Dedifferentiated amniotic fluid mesenchymal stem cell (primary cell): Measurements from ENCODE around the gene LPAR5.
"Not testable (repeated sequence)": the region's sequence is repeated elsewhere in the genome, so short reads cannot be mapped to it uniquely, and the experiment has no call there.

ENCODE experiments used
- DNase-seq: peaks from one replicate; pipeline ENCODE4 v3.0.0-alpha.2; 2016; ENCODE audit errors: extremely low spot score

The LPAR5 gene

DNA sequence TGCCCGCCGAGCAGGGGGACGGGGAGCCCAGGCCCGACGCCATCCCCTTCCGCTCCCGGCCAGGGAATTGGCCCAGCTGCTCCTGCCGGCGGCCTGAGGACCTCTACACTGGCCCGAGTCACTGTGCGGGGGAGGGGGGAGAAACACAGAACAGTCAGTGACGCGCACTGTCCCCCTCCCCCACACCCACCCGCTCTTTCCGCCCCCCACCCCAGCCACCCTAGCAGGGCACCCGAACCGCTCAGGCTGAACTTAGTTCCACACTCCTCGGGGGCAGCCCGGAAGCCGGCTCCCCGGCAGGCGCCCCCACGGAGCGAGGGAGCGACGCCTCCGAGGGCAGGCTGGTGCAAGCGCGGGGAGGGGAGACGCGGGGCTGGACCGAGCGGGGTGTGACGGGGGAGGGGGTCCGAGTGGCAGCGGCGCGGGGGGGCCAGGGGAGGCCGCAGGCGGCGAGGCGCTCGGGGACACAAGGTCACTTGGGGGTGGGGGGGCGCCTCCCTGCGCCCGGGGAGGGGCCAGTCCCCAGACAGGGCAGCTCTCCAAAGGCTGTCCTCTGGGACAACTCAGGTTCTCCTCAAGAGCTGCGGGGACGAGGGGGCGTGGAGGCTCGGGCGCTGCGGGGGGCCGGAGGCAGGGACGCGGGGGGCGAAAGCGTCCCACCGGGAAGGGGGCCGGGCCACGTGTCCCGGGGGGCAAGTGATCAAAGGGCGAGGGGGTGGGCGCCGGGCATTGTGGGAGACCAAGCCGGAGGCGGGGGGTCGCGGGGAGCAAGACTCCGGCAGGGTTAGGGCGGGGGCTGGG lies 29.2 kb downstream of the LPAR5 start:
- DNase-seq, result no peak

DNA sequence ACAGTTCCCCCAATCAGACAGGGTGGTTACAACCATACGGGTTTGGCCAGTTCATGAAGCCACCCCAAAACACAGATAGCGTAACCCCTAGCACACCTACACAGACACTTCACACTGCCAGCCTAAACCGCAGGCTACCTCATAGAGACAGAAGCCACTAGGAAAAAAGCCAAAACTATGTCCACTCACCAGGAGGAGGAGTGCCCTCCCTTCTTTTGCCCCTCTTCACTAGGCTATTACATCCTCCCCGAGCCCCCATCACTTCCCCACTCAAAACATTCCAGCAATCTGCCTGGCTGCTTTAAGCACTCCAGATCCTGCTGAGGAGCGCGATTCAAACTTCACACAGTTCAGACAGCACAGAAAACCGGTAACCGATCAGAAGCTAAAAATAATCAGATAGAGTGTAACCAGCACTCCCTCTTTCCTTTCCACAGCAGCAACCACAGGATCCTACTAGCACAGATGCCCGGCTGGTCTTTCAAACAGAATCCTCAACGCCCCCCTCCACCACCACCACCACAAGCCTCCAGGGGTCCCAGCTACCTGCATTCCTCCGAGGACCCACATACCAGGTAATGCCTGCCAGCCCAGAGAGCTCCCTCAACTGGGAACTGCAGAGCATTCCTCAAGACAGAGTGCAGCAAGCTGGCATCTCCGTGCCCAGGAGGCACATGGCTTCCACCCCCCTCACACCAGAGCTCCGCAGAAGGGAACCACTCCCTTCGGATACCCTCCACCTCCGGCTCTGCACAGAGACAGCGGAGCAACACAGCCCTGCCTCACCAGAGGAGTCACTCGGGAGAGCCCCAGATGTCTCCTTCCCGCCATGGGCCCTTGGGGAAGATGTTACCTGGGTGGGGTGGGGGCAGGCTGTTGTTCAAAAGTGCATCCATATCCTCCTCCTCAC lies 30.1 kb downstream of the LPAR5 start:
- no peak for DNase-seq

DNA sequence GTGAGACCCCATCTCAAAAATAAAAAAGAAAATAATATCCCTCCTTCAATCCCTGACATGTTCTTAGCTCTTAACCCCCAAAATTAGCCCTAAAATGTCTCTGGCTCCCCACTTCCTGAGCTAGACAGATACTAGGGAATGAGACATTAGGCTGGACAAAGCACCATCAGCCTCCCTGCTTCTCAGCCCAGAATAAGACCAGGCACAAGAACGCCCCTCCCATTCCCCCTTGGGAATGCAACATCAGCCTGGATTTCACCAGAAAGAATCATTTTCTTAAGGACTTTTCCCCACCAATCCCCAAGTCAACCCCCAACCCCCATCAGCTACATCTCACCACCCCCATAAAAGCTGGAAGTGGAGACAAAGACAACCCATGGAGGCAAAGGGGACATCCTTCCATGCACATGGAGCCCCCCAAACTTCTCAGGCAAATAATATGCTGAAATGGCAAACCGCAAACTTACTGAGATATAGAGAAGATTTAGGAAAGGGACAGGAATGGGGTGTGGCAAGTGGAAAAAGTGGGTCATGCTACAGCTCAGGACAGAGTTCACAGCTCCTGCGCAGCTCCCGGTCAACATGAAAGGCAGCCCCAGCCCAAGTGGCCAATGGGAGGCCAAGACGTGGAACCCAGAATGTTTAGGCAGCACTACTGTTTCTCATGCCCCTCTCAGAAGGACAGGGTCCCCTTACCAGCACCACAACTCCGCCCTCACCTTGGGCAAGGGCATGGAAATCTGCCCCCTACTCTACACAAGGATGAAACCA lies 31.3 kb downstream of the LPAR5 start:
- no peak for DNase-seq

DNA sequence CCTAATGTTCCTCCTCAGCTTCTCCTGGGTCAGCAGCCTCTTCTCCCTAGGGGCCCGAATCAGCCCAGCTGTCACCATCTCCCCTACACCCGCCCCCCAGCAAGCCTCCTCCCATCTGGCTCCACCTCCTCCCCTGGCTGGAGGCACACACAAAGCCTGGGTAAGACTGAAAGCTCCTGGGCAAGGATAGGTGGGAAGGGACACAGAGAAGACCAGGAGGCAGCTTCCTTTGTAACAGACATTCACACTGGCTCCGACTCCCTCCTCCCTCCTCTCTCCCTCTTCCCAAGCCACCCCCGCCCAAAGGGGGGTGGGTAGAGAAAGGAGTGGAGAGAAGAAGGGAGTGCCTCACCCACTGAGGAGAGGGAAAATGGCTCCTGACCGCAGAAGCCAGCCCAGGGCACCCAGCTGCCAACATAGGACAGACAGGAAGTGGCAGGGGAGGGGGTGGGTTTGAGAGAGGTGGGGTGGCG lies 32.6 kb downstream of the LPAR5 start:
- DNase-seq, result no peak

DNA sequence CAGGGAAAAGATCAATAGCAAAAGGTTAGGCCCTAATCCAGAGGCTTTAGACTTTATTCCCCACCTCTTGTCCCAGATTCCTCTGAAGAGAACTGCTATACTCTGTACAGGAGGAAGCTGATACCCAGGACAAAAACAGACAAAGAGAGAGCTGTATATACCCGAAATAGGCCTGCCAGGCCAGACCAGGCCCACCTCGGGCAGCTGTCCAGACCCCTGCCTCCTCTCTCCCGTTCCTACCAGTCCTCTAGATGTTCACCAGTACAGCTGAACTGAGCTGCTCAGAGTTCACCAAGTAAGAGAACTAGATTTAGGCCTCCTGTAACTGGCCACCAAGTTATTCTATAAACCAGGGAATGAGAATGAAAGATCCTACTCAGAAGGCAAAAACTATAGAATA lies 33.2 kb downstream of the LPAR5 start:
- DNase-seq, result no peak

DNA sequence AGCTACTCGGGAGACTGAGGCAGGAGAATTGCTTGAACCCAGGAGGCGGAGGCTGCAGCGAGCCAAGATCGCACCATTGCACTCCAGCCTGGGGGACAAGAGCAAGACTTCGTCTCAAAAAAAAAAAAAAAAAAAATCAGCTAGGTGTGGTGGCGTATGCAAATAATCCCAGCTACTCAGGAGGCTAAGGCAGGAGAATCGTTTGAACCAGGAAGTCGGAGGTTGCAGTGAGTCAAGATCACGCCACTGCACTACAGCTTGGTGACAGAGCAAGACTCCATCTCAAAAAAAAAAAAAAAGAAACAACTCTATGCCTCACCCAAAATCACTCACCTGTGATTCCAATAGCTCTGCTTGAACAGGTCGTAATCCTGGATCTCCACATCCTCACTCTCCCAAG lies 40.1 kb downstream of the LPAR5 start:
- not testable (repeated sequence) for DNase-seq

DNA sequence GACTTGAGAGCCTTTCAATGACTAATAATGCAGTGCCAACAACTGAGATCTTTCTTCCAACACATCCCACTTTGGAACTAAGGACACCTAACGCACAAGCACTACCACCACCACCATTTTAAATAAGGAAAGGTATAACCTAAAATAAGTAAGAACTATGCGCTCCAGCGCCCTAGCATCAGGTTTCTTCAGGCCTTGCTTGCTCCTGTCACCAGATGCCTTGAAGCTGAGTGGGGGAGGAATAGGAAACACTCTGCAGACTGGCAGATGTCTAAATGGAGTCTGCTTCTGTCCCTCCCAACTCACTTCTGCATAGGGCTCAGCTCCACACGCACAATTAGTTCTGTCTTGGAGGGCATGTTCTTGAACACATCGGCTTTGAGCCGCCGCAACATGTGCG lies 43.7 kb downstream of the LPAR5 start:
- DNase-seq, result no peak

DNA sequence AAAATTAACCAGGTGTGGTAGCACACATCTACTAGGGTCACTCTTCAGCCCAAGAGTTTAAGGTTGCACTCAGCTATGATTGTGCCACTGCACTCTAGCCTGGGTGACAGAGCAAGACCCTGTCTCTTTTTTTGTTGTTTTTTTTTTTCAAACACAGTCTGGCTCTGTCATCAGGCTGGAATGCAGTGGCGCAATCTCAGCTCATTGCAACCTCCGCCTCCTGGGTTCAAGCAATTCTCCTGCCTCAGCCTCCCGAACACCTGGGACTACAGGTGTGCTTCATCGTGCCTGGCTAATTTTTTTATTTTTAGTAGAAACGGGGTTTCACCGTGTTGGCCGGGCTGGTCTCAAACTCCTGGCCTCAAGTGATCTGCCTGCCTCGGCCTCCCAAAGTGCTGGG lies 49.2 kb downstream of the LPAR5 start:
- not testable (repeated sequence) for DNase-seq

DNA sequence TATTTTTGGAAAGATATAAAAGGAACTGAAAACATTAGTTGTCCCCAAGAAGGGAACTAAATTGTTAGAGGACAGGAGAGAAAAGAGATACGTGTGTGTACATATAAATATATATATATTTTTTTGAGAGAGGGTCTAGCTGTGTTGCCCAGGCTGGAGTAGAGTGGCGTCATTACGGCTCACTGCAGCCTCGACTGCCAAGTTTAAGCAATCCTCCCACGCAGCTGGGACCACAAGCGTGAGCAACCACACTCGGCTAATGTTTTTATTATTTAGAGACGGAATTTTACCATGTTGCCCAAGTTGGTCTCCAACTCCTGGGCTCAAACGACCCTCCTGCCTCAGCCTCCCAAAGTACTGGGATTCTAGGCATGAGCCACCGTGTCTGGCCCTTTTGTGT lies 51.5 kb downstream of the LPAR5 start:
- no peak for DNase-seq

DNA sequence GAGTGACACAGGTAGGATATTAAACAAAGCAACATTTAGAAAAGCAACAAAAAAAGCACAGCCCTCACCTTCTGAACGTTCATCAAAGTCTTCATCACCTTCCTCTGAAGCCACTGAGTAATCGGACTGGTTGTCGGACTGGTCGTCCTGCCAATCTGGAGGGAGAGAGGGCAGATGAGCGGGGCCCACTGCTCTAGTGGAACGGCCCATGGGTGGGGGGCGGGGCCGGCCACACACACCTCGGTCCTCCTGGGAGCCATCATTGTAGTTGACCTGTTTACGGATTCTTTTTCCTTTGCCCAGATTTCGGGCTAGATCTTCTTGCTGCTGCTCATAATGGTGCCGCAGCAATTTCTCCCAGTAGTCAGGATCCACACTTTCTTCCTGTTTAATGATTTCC lies 52.8 kb downstream of the LPAR5 start:
- DNase-seq, result no peak

DNA sequence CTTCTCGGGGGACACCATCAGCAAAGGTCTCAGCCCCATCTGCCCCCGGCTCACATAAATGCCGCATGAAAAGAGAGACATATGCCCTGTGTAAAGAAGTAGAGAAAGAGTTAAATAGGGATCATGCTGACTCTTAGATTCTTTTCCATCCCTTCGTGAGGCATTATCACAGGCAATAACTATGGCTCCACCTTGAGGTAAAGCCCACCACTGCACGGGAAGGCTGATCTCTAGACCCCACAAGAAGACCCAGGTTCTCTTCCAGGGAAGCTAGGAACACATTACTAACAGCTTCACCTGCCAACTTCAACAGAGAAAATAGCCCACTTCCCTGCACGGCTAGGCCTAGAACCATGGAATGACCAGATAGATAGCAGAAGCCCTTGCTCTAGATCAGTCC lies 53.6 kb downstream of the LPAR5 start:
- DNase-seq, result no peak

DNA sequence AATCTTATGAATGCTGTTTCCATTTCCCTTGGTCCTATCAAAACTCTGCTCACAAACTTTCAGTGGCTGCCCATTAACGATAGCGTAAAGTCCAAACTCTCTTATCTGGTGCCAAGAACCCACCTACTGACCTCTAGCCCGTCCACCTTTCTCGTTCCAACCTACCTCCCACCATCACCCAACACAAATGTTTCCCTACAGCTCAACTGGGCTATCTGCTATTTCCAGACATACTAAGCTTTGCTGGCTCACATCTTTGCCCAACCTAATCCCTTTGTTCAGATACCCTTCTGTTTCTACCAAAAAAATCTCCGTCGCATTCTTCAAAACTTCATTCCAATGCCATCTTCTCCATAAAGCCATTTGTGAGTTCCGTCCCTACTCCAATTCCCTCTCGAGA lies 60.1 kb downstream of the LPAR5 start:
- no peak for DNase-seq

DNA sequence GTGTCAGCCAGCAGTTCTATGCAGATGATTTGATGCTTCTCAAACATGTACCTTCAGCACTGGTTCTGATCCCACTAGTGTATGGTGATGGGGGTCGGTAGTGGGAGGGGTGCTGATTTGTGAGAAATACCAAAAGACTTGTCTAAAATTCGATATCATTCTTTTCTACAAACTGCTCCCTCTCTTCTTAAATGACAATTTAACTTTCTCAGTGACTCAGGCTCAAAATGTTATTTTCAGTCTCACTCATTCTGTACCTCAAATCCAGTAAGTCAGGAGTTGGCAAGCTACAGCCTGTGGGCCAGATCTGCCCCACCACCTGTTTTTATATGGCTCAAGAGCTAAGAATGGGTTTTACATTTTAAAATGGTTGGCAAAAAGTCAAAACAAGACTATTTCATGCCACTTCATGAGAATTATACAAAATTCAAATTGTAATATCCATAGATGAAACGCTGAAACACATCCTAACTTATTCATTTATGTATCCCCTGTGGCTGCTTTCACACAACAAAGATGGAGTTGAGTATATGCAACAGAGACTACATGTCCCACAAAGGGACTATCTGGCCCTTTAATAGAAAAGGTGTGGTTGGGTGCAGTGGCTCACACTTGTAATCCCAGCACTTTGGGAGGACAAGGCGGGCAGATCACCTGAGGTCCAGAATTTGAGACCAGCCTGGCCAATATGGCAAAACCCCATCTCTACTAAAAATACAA lies 61.0 kb downstream of the LPAR5 start:
- no peak for DNase-seq

DNA sequence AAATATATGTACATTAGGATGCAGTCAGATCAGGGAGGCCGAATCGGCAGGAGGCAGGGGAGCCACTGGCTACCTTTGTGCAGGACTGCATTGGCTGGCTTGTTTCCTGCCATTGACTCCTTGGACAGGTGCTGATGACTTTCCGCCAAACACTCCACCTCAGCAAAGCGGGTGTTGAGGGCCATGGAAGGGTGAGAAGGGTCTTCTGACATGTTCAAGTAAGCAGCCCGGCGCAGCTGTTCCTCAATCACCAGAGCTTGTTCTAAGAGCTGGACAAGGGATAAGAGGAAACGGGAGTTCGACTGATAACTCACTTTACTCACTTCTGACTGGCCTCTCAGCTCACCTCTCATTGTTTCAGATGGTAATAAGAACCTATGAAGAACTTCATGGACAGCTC lies 62.8 kb downstream of the LPAR5 start:
- no peak for DNase-seq

DNA sequence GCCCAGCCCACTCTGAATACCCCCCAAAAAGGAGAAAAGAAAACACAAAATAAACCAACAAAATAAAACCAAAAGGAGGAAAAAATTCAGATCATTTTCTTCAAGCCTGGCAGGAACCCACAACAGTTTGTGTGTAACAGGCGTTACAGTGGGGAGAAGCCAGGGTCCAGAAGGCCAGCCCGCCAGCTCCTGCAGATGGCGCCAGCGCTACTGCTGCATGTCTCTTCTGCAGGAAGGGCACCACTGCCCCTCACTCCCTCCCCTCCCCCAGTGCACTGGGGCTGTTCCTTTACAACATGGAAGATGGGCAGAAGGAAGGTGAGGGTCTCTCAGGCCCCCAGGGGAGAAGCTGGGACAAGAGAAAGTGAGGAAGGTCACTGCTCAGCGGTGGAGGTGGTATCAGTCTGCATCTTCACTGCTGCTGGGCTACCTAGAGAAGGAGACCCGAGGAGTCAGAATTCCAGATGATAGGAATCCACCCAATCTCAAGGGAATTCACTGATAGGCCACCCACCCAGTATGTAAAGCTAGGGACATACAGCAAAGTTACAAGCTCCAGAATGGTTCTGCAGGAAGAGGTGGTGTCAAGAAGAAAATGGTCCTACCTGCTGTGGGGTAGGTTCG lies 65.4 kb downstream of the LPAR5 start:
- DNase-seq, result no peak

DNA sequence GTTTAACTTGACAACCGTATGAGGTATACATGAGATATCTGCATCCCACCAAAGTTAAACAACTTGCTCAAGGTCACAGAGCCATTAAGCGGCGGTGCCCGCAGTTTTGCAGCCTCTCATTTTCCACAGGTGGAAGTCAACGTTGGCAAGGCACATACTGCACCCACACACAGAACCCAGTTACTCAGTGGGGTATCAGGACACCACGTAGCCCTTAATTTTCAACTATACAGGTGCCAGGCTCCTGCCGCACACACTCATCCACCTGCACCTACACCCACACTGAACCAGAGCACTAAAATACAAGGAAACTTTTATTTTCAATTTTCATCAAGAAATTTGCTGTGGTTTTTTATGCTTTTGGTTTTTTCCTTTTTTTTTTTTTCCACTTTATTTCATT lies 66.0 kb downstream of the LPAR5 start:
- DNase-seq, result no peak

DNA sequence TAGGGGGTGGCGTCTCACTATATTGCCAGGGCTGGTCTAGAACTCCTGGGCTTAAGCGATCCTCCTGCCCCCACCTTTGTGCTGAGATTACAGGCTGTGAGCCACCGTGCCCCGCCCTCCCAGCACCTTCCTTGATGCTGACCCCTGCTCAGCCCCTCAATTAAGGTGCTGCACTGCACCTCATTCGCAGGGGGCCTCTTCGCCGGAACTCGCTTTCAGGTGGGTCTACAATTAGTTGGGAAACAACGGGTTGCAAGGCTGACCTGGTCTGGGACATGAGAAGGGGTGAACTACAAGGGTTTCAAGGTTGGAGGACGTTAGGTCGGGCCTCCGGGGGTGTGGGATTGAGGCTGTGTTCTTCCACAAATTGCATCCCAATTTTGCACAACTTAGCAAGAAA lies 66.4 kb downstream of the LPAR5 start:
- DNase-seq, result no peak
